Fibroblast of lung (primary cell): ENCODE data around the gene TNRC18. TPM values are rescaled to one million over a fixed set of nuclear protein-coding genes. Genes with fewer than 3 reads are reported as not detected.

Experiments used
- DNase-seq, 2 donors: peaks; one replicate each; pipeline versions ENCODE4 v3.0.0 to v3.0.0-alpha.2; 2010; ENCODE audit warnings: low read depth in 2 of 2
- H2AFZ ChIP-seq: 2 replicates; pipeline ENCODE4 v1.5.1; 2012; ENCODE audit warnings: low read length, control low read depth, inconsistent platforms
- H3K27ac ChIP-seq: 2 replicates; pipeline ENCODE4 v1.5.1; 2011; ENCODE audit warnings: low read length, control low read depth; ENCODE audit not compliant: insufficient read depth
- H3K27me3 ChIP-seq: 2 replicates; pipeline ENCODE4 v1.5.1; 2011; ENCODE audit warnings: mild to moderate bottlenecking, low read length; ENCODE audit not compliant: control insufficient read depth, insufficient read depth
- H3K36me3 ChIP-seq: 2 replicates; pipeline ENCODE4 v1.5.1; 2011; ENCODE audit warnings: low read length; ENCODE audit not compliant: control insufficient read depth, insufficient read depth
- H3K4me1 ChIP-seq: 2 replicates; pipeline ENCODE4 v1.5.1; 2011; ENCODE audit warnings: low read length; ENCODE audit not compliant: control insufficient read depth, insufficient read depth; ENCODE audit errors: extremely low read depth
- H3K4me2 ChIP-seq: 2 replicates; pipeline ENCODE4 v1.5.1; 2011; ENCODE audit warnings: low read length, control low read depth; ENCODE audit not compliant: insufficient read depth; ENCODE audit errors: extremely low read depth
- H3K4me3 ChIP-seq, 4 experiments: fragments of 200-600 bp in 1 of 4; sonication (generic) in 1 of 4; replicated peaks in 1 of 4; 2 replicates each; pipeline ENCODE4 v1.5.1; 2011 to 2016; ENCODE audit warnings: low read length in 4 of 4, low read depth in 3 of 4, mild to moderate bottlenecking in 3 of 4, control low read depth in 2 of 4, inconsistent platforms in 1 of 4, mixed read lengths in 1 of 4; ENCODE audit not compliant: insufficient read depth in 1 of 4; ENCODE audit errors: control extremely low read depth in 1 of 4
- H3K79me2 ChIP-seq: 2 replicates; pipeline ENCODE4 v1.5.1; 2012; ENCODE audit warnings: mild to moderate bottlenecking, low read length, inconsistent platforms; ENCODE audit not compliant: control insufficient read depth, insufficient read depth
- H3K9ac ChIP-seq: 2 replicates; pipeline ENCODE4 v1.5.1; 2011; ENCODE audit warnings: mild to moderate bottlenecking, low read length, control low read depth; ENCODE audit not compliant: insufficient read depth
- H3K9me3 ChIP-seq: 2 replicates; pipeline ENCODE4 v1.5.1; 2012; ENCODE audit warnings: low read depth, low read length; ENCODE audit not compliant: control insufficient read depth, insufficient read depth
- H4K20me1 ChIP-seq: 2 replicates; pipeline ENCODE4 v1.5.1; 2011; ENCODE audit warnings: low read length; ENCODE audit not compliant: control insufficient read depth, insufficient read depth; ENCODE audit errors: extremely low read depth
- EZH2 ChIP-seq: IDR thresholded peaks from 2 replicates; pipeline ENCODE4 v1.5.1; 2012; ENCODE audit warnings: low read length, control low read depth, mild to moderate bottlenecking; ENCODE audit errors: missing control alignments
- polyA plus RNA-seq, 2 donors: library from polyadenylated mRNA; depleted of rRNA in 1 of 2; stranded (reverse) in 1 of 2; unstranded in 1 of 2; fragments of >200 nt; gene quantifications; 2 replicates each; pipeline ENCODE4 v1.2.1, GENCODE V29; 2011 to 2012; ENCODE audit warnings: missing spikeins in 1 of 2
- total RNA-seq: library from RNA; depleted of rRNA; stranded (reverse); fragments of >200 nt; gene quantifications from 2 replicates; pipeline ENCODE4 v1.2.1, GENCODE V29; 2014
- TF ChIP-seq, protein P1 (sequence below), 2 donors: IDR thresholded peaks in 1 of 2; conservative IDR thresholded peaks in 1 of 2; 1 replicate in 1 of 2; 2 replicates in 1 of 2; pipeline ENCODE4 v1.5.1; 2011 to 2012; ENCODE audit warnings: low read length in 2 of 2, control low read depth in 1 of 2, inconsistent platforms in 1 of 2, low read depth in 1 of 2, mild to moderate bottlenecking in 1 of 2

Gene TNRC18
- total and polyA plus RNA-seq, 2 donors (not counting 1 experiment from before 2014, with no cell fraction given) = 19.7 to 38.5 TPM

- peak; percentile 92 to 94 for DNase-seq
- no peak overlapping the region for H2AFZ ChIP-seq
- peak overlapping the region; percentile 73 for H3K9ac ChIP-seq
- H3K27ac ChIP-seq = peak overlapping the region; percentile 84
- peaks cover 80% of the 10 kb centered on the region for H3K79me2 ChIP-seq
- no peak for TF ChIP-seq EZH2
- TF ChIP-seq, protein P1, sequence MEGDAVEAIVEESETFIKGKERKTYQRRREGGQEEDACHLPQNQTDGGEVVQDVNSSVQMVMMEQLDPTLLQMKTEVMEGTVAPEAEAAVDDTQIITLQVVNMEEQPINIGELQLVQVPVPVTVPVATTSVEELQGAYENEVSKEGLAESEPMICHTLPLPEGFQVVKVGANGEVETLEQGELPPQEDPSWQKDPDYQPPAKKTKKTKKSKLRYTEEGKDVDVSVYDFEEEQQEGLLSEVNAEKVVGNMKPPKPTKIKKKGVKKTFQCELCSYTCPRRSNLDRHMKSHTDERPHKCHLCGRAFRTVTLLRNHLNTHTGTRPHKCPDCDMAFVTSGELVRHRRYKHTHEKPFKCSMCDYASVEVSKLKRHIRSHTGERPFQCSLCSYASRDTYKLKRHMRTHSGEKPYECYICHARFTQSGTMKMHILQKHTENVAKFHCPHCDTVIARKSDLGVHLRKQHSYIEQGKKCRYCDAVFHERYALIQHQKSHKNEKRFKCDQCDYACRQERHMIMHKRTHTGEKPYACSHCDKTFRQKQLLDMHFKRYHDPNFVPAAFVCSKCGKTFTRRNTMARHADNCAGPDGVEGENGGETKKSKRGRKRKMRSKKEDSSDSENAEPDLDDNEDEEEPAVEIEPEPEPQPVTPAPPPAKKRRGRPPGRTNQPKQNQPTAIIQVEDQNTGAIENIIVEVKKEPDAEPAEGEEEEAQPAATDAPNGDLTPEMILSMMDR (conservative IDR thresholded peaks at IDR 0.05 in 1 of 2, IDR thresholded peaks at IDR 0.05 in 1 of 2; ENCODE audit: low read depth in 1 of 2, low read length in 2 of 2) = peak in 1 of 2 donors; percentile 17
- peaks cover 4% of the 10 kb centered on the region for H3K36me3 ChIP-seq
- no peaks in the 10 kb centered on the region for H3K9me3 ChIP-seq
- H3K27me3 ChIP-seq = no peaks in the 10 kb centered on the region
- peak overlapping the region; percentile 73 to 99 (median 96) for H3K4me3 ChIP-seq
- peak overlapping the region; percentile 97 for H3K4me2 ChIP-seq
- H3K4me1 ChIP-seq = peaks cover 2% of the 10 kb centered on the region
- no peaks in the 10 kb centered on the region for H4K20me1 ChIP-seq
Measured at GRCh38 chr7:5428478-5429252, 5.0 kb upstream of the TNRC18 start.

DNA sequence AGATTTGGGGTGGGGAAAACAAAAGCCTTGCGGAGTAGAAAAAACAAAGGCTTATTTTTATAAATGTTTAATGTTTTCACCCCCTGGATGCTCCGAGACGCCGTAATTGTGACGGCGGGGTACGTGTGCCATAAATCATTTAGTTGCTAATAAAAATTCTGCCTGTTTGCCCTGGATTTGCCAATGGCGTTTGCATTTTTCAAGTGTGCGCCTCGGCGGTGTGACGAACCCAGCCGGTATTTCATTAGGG is 2.5 kb upstream of the TNRC18 start:
- peaks cover 91% of the 10 kb centered on the region for H3K79me2 ChIP-seq
- H3K27me3 ChIP-seq = no peaks in the 10 kb centered on the region
- H3K4me2 ChIP-seq = peak overlapping the region; percentile 96
- no peak overlapping the region for H2AFZ ChIP-seq
- no peaks in the 10 kb centered on the region for H4K20me1 ChIP-seq
- TF ChIP-seq, protein P1 (conservative IDR thresholded peaks at IDR 0.05 in 1 of 2, IDR thresholded peaks at IDR 0.05 in 1 of 2; ENCODE audit: low read depth in 1 of 2, low read length in 2 of 2) = no peak
- TF ChIP-seq EZH2 = no peak
- no peaks in the 10 kb centered on the region for H3K9me3 ChIP-seq
- H3K9ac ChIP-seq = peak overlapping the region; percentile 75
- peak overlapping the region; percentile 84 for H3K27ac ChIP-seq
- H3K4me1 ChIP-seq = peaks cover 2% of the 10 kb centered on the region
- peaks cover 2% of the 10 kb centered on the region for H3K36me3 ChIP-seq
- peak overlapping the region; percentile 73 to 99 (median 96) for H3K4me3 ChIP-seq
- DNase-seq = peak; percentile 63 to 77

GRCh38 chr7:5425507-5426225 is 2.0 kb upstream of the TNRC18 start:
- no peak overlapping the region for H2AFZ ChIP-seq
- peak overlapping the region; percentile 84 for H3K27ac ChIP-seq
- no peak for TF ChIP-seq EZH2
- TF ChIP-seq, protein P1 (conservative IDR thresholded peaks at IDR 0.05 in 1 of 2, IDR thresholded peaks at IDR 0.05 in 1 of 2; ENCODE audit: low read depth in 1 of 2, low read length in 2 of 2) = no peak
- no peaks in the 10 kb centered on the region for H3K9me3 ChIP-seq
- H3K4me3 ChIP-seq = peak overlapping the region; percentile 73 to 99 (median 96)
- peaks cover 91% of the 10 kb centered on the region for H3K79me2 ChIP-seq
- peak; percentile 86 to 93 for DNase-seq
- no peaks in the 10 kb centered on the region for H3K27me3 ChIP-seq
- H3K36me3 ChIP-seq = peaks cover 4% of the 10 kb centered on the region
- peak overlapping the region; percentile 75 for H3K9ac ChIP-seq
- H3K4me2 ChIP-seq = peak overlapping the region; percentile 96
- H3K4me1 ChIP-seq = peaks cover 2% of the 10 kb centered on the region
- no peaks in the 10 kb centered on the region for H4K20me1 ChIP-seq
